ENCODE results near the gene TUSC2. TPM values are rescaled to one million over a fixed set of nuclear protein-coding genes. Genes with fewer than 3 reads are reported as not detected.

Gene TUSC2
- total RNA-seq, 1 donor from 2014 or later, result 21.0 TPM

- intact Hi-C loops (cut with micrococcal nuclease), result no loop called here
These were observed 48.6 kb downstream of the TUSC2 start for GRCh38 chr3:50279255-50280016.

- intact Hi-C loops (cut with micrococcal nuclease), result no loop called here
These were observed 49.2 kb downstream of the TUSC2 start, which contains the start of gene LSMEM2 for GRCh38 chr3:50278880-50279224. Gene LSMEM2 (plus strand): TSS chr3:50279087. CDS start chr3:50279114, 27 bp downstream.

GRCh38 chr3:50278123-50278879 lies 49.7 kb downstream of the TUSC2 start:
- intact Hi-C loops (cut with micrococcal nuclease), result no loop called here

GRCh38 chr3:50276762-50277101 lies 51.3 kb downstream of the TUSC2 start:
- intact Hi-C loops (cut with micrococcal nuclease), result no loop called here

GRCh38 chr3:50275996-50276761 lies 51.8 kb downstream of the TUSC2 start:
- intact Hi-C loops (cut with micrococcal nuclease), result no loop called here

- intact Hi-C loops (cut with micrococcal nuclease), result no loop called here
These were observed 52.7 kb downstream of the TUSC2 start for GRCh38 chr3:50275141-50275995.

Other genes starting within 250 kb of the TUSC2 start
- gene RBM5, start 239.3 kb downstream of the TUSC2 start, total RNA-seq, result 176 and 185 TPM in 2 replicates
- gene SEMA3F, start 172.9 kb downstream of the TUSC2 start, total RNA-seq, result 0.05 and 0.11 TPM in 2 replicates
- gene GNAT1, start 136.6 kb downstream of the TUSC2 start, total RNA-seq, result not detected in 2 replicates
- gene SLC38A3, start 123.0 kb downstream of the TUSC2 start, total RNA-seq, result not detected in 2 replicates
- 420 and 429 TPM in 2 replicates for gene GNAI2, start 92.0 kb downstream of the TUSC2 start, total RNA-seq
- gene SEMA3B, start 59.1 kb downstream of the TUSC2 start, total RNA-seq, result 0.30 and 0.57 TPM in 2 replicates
- gene LSMEM2, start 49.1 kb downstream of the TUSC2 start, total RNA-seq, result not detected in 2 replicates
- 99.8 and 103 TPM in 2 replicates for gene IFRD2, start 35.8 kb downstream of the TUSC2 start, total RNA-seq
- 13.6 and 15.2 TPM in 2 replicates for gene HYAL3, start 28.8 kb downstream of the TUSC2 start, total RNA-seq
- 27.4 and 29.0 TPM in 2 replicates for gene NAA80, start 28.8 kb downstream of the TUSC2 start, total RNA-seq
- 0.07 TPM in 1 of 2 replicates, not detected in the other for gene HYAL1, start 24.6 kb downstream of the TUSC2 start, total RNA-seq
- 9.0 and 9.1 TPM in 2 replicates for gene HYAL2, start 5.5 kb downstream of the TUSC2 start, total RNA-seq
- 125 and 127 TPM in 2 replicates for gene RASSF1, start 12.6 kb upstream of the TUSC2 start, total RNA-seq
- 3.6 and 4.6 TPM in 2 replicates for gene ZMYND10, start 17.5 kb upstream of the TUSC2 start, total RNA-seq
- gene NPRL2, start 22.6 kb upstream of the TUSC2 start, total RNA-seq, result 44.4 and 49.6 TPM in 2 replicates
- gene CYB561D2, start 22.6 kb upstream of the TUSC2 start, total RNA-seq, result 42.7 and 46.3 TPM in 2 replicates
- gene TMEM115, start 31.3 kb upstream of the TUSC2 start, total RNA-seq, result 17.8 and 18.4 TPM in 2 replicates
- 0.41 and 0.68 TPM in 2 replicates for gene CACNA2D2, start 175.4 kb upstream of the TUSC2 start, total RNA-seq
- 44.3 and 45.1 TPM in 2 replicates for gene C3orf18, start 239.5 kb upstream of the TUSC2 start, total RNA-seq
- gene HEMK1, start 241.3 kb upstream of the TUSC2 start, total RNA-seq, result 58.1 and 63.0 TPM in 2 replicates

All from T-helper 2 cell treated with Interferon-gamma antibody and Interleukin-4, amounts not matched to agents 100 ng/mL and 5 ng/mL, for 36 hours (primary cell).